RWPE1 (cell line): Measurements from ENCODE around the gene FREM1.

Experiments
- CTCF ChIA-PET: fragments of 350-600 bp; sonication (Branson Sonifier 250); formaldehyde crosslinking; extraction: SDS; loops from one replicate; lab custom pipeline; 2021; lab: Yijun Ruan, JAX
- POLR2A ChIA-PET: fragments of 400-600 bp; formaldehyde crosslinking; extraction: SDS; loops from one replicate; lab custom pipeline; 2020; ENCODE audit warnings: antibody characterized with exemption; ENCODE audit not compliant: low non-redundant PET; lab: Yijun Ruan, JAX
- DNase-seq: peaks from one replicate; pipeline ENCODE4 v3.0.0; 2012; ENCODE audit warnings: low spot score
- H3K27ac ChIP-seq: fragments of 450-650 bp; 2 replicates; pipeline ENCODE4 v1.5.1; 2017
- CTCF ChIP-seq: fragments of 450-650 bp; conservative IDR thresholded peaks from 2 replicates; pipeline ENCODE4 v1.5.1; 2017; ENCODE audit warnings: low read depth, mild to moderate bottlenecking

The FREM1 gene

GRCh38 chr9:14793389-14793788, 116.8 kb downstream of the FREM1 start:
- TF ChIP-seq CTCF = no peak
- no peak overlapping the region for H3K27ac ChIP-seq
- ChIA-PET POLR2A (no interaction called here), CTCF (interaction anchor here (0.5 kb wide), 1 partner anchor 197 kb away, joined by 3 read pairs; no protein-coding TSS in a partner anchor)
- no peak for DNase-seq

GRCh38 chr9:14790628-14791027, 119.6 kb downstream of the FREM1 start:
- no peak overlapping the region for H3K27ac ChIP-seq
- no peak for DNase-seq
- no peak for TF ChIP-seq CTCF
- POLR2A ChIA-PET = no interaction called here
- CTCF ChIA-PET = interaction anchor here (0.6 to 0.7 kb wide), 2 partner anchors 104 to 395 kb away, joined by 3 to 4 read pairs; no protein-coding TSS in a partner anchor

GRCh38 chr9:14788846-14789245, 121.4 kb downstream of the FREM1 start:
- POLR2A ChIA-PET = no interaction called here
- CTCF ChIA-PET = no interaction called here
- no peak for TF ChIP-seq CTCF
- H3K27ac ChIP-seq = no peak overlapping the region
- no peak for DNase-seq

DNA sequence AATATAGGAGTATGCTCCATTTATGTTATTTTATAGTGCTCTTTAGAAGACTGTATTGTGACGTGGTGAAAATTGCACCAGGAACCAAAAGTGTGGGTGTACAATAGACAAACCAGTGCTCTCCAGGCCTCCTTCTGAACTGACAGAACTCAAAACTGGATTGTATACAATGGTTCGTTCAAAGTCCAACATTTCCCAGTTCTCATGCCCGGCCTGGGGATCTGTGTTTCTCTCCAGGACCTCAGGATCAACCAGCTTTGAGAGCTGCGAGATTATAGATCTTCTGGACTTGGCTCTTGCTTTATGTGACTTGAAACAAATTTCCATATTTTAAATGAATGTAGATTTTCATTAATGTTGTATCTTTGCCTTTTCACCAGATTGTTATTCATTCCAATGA, 126.9 kb downstream of the FREM1 start:
- TF ChIP-seq CTCF = no peak
- no peak overlapping the region for H3K27ac ChIP-seq
- POLR2A ChIA-PET = no interaction called here
- CTCF ChIA-PET = interaction anchor here (0.7 kb wide), 1 partner anchor 1186 kb away, joined by 3 read pairs; no protein-coding TSS in a partner anchor
- no peak for DNase-seq

GRCh38 chr9:14782286-14783051, 127.8 kb downstream of the FREM1 start:
- TF ChIP-seq CTCF = no peak
- H3K27ac ChIP-seq = no peak overlapping the region
- POLR2A ChIA-PET = no interaction called here
- DNase-seq = no peak
- CTCF ChIA-PET = interaction anchor here (0.6 kb wide), 1 partner anchor 995 kb away, joined by 5 read pairs; no protein-coding TSS in a partner anchor

DNA sequence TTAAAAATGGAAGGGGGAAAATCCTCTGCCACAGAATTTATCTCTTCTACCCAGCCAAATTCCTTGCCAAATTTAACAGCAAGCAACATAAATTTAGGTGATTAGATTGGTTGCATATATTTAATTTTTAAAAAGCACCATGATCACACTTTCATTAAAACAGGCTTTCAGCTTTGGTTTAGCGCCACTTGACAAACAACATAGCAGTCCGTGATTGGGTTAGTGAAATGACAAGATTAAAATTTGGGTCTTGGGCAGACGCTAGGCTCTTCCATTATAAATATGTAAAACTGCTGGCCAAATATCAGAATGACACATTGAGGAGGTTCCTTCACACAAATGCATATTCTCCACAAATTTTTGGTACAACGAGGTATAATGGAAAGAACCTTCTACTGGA, 129.5 kb downstream of the FREM1 start:
- POLR2A ChIA-PET = no interaction called here
- no peak for TF ChIP-seq CTCF
- no peak for DNase-seq
- no peak overlapping the region for H3K27ac ChIP-seq
- CTCF ChIA-PET = interaction anchor here (2.1 kb wide), 1 partner anchor 11 kb away, joined by 6 read pairs; no protein-coding TSS in a partner anchor
